Measurements from ENCODE around the gene MIPOL1.
"Not testable (repeated sequence)": the region's sequence is repeated elsewhere in the genome, so short reads cannot be mapped to it uniquely, and the experiment has no call there.

Gene MIPOL1

DNA sequence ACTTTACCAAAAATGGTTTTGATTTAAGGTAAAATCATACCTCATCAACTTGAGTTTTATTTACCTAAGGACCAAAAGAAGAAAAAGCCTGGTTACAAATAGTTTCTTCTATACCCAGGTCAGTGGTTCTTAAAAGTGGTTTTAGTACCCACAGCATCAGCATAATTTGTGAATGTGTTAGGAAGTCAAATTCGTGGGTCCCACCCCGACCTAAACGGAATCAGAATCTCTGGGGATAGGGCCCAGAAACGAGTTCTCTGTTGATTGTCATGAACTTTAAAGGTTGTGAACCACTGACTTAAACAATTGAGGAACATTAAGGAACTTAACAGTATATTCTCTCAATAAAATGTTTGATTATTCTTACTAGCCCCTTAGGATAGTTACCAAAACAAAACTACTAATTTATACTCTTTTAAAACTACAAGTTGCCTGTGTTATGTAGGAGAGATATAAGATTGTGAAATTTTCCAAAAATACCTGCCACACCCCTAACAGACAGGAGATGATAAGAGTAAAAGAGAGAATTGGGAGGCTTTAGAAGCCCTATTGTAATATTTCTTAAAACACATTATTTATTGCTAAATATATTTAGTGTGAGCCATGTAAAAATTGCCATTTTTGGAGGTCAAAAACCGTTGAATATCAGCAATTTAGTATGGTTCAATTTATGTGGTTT lies 24.7 kb upstream of the MIPOL1 start:
- FAIRE-seq = no peak

DNA sequence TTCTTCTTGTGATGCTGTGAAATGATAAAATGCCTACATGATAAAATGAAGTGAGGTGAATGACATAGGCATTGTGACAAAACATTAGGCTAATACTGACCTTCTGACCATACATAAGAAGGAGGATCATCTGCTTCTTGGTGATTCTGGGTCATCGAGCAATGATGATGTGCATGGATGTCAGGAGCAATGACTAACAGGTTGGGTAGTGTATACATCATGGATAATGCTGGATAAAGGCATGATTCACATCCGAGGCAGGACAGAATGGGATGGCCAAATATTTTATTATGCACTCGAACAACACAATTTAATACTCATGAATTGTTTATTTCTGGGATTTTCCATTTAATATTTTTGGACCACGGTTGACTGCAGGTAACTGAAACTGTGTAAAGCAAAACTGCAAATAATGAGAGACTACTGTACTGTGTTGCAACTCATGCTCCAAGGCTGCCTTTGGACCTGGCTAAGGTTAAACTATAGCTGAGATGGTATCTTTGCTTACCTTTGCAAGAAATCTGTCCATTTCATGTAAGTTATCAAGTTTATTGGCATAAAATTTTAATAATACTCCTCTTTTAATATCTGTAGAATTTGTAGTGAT lies 17.7 kb upstream of the MIPOL1 start:
- FAIRE-seq = no peak
- no peak for DNase-seq (ENCODE audit: insufficient read length, low spot score)
- TF ChIP-seq POLR2A (IDR thresholded peaks at IDR 0.05; ENCODE audit: low read depth, low read length) = no peak

More for the DNA sequence above, 24.7 kb upstream of the MIPOL1 start:
- TF ChIP-seq POLR2A (IDR thresholded peaks at IDR 0.05; ENCODE audit: low read depth, low read length) = no peak
- DNase-seq (ENCODE audit: insufficient read length, low spot score) = no peak

DNA sequence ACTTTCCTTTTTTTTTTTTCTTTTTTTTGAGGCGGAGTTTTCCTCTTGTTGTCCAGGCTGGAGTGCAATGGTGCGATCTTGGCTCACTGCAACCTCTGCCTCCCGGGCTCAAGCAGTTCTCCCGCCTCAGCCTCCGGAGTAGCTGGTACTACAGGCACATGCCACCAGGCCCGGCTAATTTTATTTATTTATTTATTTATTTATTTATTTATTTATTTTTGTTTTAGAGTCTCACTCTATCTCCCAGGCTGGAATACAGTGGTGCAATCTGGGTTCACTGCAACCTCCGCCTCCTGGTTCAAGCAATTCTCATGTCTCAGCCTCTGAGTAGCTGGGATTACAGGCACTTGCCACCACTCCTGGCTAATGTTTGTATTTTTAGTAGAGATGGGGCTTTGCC lies 16.9 kb upstream of the MIPOL1 start:
- not testable (repeated sequence) for FAIRE-seq; DNase-seq (ENCODE audit: insufficient read length, low spot score)

DNA sequence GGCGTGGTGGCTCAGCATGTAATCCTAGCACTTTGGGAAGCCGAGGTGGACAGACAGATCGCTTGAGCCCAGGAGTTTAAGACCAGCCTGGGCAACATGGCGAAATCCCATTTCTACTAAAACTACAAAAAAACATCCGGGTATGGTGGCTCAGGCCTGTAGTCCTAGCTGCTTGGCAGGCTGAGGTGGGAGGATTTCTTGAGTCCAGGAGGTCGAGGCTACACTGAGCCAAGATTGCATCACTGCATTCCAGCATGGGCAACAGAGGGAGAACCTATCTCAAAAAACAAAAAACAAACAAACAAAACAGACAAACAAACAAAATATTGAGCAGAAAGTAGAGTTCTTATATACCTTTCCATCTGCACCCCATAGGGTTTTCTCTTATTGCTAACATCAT lies 16.3 kb upstream of the MIPOL1 start:
- FAIRE-seq (no peak), DNase-seq (ENCODE audit: insufficient read length, low spot score) (no peak)
- no peak for TF ChIP-seq POLR2A (IDR thresholded peaks at IDR 0.05; ENCODE audit: low read depth, low read length)

DNA sequence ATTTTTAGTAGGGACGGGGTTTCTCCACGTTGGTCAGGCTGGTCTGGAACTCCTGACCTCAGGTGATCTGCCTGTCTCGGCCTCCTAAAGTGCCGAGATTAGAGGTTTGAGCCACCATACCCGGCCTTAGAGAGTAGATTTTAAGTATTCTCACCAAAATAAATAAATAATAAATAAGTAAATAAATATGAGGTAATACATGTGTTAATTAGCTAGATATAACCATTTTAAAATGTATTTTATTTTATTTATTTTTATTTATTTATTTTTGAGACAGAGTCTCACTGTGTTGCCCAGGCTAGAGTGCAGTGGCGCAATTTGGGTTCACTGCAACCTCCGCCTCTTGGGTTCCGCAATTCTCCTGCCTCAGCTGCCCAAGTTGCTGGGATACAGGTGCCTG lies 13.2 kb upstream of the MIPOL1 start:
- not testable (repeated sequence) for FAIRE-seq; DNase-seq (ENCODE audit: insufficient read length, low spot score)

DNA sequence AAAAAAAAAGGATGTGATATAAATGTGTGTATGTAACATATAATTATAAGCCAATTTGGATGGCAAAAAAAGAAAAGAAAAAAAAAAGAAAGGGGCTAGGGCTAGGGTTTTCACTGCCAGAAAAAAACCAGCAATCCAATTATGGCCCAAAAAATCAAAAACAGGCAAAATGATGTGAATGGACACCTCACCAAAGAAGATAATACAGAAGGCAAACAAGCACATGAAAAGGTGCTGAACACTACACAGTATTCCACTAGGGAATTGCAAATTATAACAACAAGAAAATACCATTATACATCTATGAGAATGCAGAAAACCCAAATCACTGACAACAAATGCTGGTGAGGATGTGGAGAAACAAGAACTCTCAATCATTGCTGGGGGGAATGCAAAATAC lies 12.1 kb upstream of the MIPOL1 start:
- no peak for TF ChIP-seq POLR2A (IDR thresholded peaks at IDR 0.05; ENCODE audit: low read depth, low read length)
- FAIRE-seq = no peak
- no peak for DNase-seq (ENCODE audit: insufficient read length, low spot score)

DNA sequence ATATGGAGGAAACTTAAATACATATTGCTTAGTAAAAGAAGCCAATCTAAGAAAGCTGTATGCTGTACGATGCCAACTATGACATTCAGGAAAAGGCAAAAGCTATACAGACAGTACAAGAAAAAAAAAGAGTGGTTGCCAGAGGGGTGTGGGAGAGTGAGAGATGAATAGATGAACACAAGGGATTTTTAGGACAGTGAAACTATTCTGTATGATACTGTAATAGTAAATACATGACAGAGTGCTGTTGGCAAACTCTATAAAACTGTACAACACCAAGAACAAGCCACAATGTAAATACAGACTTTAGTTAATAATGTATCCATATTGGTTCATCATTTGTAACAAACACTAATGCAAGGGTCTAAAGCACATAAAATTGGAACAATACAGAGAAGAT lies 10.9 kb upstream of the MIPOL1 start:
- FAIRE-seq = no peak
- no peak for TF ChIP-seq POLR2A (IDR thresholded peaks at IDR 0.05; ENCODE audit: low read depth, low read length)
- no peak for DNase-seq (ENCODE audit: insufficient read length, low spot score)

DNA sequence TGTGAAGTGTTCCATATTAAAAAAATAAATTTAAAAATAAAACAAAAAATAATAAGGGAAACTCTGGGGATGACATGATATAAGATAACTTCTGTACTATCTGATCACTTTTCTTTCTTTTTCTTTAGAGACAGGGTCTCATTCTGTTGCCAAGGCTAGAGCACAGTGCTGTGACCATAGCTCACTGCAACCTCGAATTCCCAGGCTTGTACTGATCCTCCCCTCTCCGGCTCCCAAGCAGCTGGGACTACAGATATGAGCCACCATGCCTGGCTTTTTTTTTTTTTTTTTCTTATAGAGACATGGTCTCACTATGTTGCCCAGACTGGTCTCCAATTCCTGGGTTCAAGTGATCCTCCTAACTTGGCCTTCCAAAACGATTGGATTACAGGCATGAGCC lies 10.4 kb upstream of the MIPOL1 start:
- DNase-seq (ENCODE audit: insufficient read length, low spot score) = no peak
- no peak for FAIRE-seq
- no peak for TF ChIP-seq POLR2A (IDR thresholded peaks at IDR 0.05; ENCODE audit: low read depth, low read length)

DNA sequence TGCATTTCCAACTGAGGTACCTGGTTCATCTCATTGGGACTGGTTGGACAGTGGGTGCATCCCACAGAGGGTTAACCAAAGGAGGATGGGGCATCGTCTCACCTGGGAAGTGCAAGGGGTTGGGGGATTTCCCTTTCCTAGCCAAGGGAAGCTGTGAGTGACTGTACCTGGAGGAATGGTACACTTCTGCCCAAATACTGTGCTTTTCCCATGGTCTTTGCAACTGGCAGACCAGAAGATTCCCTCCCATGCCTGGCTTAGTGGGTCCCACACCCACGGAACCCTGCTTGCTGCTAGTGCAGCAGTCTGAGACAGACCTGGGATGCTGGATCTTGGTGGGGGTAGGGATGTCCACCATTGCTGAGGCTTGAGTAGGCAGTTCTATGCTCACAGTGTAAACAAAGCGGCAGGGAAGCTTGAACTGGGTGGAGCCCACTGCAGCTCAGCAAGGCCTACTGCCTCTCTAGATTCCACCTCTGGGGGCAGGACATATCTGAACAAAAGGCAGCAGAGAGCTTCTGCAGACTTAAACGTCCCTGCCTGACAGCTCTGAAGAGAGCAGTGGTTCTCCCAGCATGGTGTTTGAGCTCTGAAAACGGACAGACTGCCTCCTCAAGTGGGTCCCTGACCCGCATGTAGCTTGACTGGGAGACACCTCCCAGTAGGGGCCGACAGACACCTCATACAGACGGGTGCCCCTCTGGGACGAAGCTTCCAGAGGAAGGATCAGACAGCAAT lies 9.7 kb upstream of the MIPOL1 start:
- DNase-seq (ENCODE audit: insufficient read length, low spot score); FAIRE-seq: not testable (repeated sequence)

DNA sequence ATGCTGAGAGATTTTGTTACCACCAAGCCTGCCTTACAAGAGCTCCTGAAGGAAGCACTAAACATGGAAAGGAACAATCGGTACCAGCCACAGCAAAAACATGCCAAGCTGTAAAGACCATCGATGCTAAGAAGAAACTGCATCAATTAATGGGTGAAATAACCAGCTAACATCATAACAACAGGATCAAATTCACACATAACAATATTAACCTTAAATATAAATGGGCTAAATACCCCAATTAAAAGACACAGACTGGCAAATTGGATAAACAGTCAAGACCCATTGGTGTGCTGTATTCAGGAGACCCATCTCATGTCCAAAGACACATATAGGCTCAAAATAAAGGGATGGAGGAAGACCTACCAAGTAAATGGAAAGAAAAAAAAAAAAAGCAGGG lies 8.0 kb upstream of the MIPOL1 start:
- not testable (repeated sequence) for FAIRE-seq

DNA sequence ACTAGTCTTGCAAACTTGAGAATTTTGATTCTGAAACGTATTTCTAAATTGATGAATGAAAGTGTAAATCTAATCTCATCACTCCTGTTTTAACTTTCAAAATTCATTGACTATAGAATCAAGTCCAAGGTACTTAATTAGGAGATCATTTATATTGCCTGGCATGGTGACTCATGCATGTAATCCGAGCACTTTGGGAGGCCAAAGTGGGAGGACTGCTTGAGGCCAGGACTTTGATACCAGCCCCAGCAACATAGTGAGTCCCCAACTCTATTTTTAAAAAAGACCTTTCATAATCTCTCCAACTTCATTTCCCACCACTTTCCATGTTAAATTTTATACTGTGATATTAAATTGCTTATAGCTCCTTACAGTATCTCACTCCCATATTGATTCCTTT lies 3.0 kb upstream of the MIPOL1 start:
- no peak for DNase-seq (ENCODE audit: insufficient read length, low spot score)
- FAIRE-seq = no peak
- no peak for TF ChIP-seq POLR2A (IDR thresholded peaks at IDR 0.05; ENCODE audit: low read depth, low read length)

More for the DNA sequence above, 8.0 kb upstream of the MIPOL1 start:
- DNase-seq (ENCODE audit: insufficient read length, low spot score) = not testable (repeated sequence)

DNA sequence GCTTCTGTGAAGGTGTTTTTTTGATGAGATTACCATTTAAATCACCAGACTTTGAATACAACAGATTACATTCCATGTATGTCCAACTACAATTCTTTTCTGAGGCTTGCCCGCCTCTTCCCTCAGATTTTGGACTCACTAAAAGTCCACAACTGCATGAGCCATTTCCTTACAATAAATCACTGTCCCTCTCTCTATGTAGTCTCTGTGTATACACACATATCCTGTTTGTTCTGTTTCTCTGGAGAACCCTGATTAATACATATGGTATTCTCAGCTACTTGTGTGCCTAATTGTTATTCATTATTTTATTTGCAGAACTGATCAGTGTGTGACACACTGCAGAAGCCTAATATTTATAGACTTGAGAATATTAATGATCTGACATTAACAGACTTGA lies 2.4 kb upstream of the MIPOL1 start:
- no peak for FAIRE-seq
- TF ChIP-seq POLR2A (IDR thresholded peaks at IDR 0.05; ENCODE audit: low read depth, low read length) = no peak
- DNase-seq (ENCODE audit: insufficient read length, low spot score) = no peak

DNA sequence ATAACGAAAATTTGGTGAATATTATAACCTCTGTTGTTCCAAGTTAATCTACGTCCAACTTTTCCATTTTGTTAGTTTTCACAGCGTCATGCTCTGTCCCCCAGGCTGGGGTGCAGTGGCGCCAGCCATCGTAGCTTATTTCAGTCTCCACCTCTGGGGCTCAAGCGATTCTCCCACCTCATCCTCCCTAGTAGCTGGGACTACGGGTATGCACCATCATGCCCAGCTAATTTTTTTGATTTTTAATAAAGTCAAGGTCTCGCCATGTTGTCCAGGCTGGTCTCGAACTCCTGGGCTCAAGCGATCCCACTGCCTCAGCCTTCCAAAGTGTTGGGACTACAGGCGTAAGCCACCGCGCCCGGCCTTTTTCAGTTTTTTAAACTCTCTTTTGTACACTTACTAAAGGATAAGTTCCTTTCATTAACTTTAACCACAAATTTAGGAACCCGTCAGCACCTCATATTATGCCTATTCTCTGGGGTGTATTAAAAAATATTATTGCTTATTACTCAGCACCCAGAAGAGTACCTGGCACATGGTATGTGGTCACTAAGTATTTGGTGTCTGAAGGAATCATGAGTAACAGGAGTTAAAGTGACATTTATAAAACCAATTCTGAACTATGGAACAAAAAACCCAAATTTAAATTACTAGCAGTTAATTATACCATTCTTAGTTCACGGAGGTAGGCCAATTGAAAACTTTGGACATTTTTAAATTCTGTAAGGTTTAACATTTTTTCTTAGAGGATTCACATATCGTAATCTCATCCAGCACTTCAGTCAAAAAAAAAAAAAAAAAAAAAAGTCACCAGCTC lies 925 bp upstream of the MIPOL1 start:
- DNase-seq (ENCODE audit: insufficient read length, low spot score) = no peak
- no peak for TF ChIP-seq POLR2A (IDR thresholded peaks at IDR 0.05; ENCODE audit: low read depth, low read length)
- FAIRE-seq = no peak

DNA sequence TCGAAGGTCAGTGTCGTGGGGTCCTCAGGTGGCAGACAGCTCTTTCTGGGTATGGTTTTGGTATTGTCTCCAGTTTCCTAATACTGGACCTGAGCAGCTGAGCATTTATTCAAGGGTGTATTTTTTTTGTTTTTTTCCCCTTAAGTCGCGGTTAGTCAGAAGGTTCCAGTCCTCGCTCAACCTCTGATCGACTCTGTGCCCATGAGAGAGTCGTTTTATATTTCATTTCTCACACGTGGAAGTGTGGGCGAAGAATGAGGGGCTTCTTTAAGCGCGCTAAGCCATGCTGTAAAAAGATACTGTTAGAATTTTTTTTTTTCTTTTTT lies 499 bp downstream of the MIPOL1 start:
- TF ChIP-seq POLR2A (IDR thresholded peaks at IDR 0.05; ENCODE audit: low read depth, low read length) = no peak
- FAIRE-seq (no peak), DNase-seq (ENCODE audit: insufficient read length, low spot score) (no peak)

All from H54 (cell line).